NCI-H226 (cell line): ENCODE data around the gene RCOR3.

ENCODE experiments used
- DNase-seq: peaks from one replicate; pipeline ENCODE4 v3.0.0-alpha.2; 2015

Gene RCOR3

DNA sequence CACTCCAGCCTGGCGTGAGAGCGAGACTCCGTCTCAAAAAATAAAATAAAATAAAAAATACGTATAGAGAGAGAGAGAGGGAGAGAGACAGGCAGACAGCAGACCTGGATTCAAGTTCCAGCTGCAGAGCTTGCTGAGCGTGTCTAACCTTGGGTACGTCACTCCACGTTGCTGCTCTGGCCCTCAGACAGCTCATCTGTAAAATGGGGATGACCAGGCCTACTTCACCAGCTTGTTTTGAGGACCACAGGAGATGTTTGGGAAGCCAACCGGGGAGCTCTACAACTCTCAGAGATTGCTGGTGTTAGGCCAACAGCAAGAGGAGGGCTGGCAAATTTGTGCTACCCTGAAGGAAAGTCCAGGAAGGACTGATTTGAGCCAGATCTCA lies 67.0 kb downstream of the RCOR3 start:
- no peak for DNase-seq

GRCh38 chr1:211326528-211327345 lies 67.6 kb downstream of the RCOR3 start, which contains the start of gene TRAF5:
TSS of gene TRAF5 (plus strand) at chr1:211326833. CDS start at chr1:211353240, 26,407 bp downstream.
- DNase-seq = no peak

DNA sequence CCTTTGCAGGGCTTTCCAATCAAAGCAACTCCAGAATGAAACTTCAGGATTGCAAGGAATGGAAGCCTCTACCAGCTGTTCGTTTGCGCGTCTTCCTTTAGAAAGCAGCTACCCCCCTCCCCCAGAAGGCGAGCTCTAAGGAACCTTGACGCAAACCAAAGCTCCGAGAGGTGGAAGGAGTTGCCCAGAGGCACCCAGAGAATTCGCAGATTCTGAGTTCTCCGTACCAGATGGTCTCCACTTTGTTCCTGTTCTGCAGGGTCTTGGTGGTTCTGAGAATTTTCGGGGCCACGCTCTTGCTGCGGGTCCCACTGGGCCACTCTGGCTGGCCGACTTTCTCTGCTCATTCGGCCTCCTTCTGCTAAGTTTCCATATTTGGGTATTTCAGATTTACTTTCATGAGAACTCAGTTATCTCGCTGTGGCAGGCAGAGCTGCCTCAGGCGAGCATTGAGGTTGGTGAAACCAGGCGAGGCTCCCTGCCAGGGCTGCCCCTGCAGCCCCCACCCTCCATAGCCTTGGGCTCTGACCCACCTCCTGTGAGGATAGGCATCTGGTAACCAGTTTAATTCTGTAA lies 68.3 kb downstream of the RCOR3 start:
- DNase-seq = no peak

DNA sequence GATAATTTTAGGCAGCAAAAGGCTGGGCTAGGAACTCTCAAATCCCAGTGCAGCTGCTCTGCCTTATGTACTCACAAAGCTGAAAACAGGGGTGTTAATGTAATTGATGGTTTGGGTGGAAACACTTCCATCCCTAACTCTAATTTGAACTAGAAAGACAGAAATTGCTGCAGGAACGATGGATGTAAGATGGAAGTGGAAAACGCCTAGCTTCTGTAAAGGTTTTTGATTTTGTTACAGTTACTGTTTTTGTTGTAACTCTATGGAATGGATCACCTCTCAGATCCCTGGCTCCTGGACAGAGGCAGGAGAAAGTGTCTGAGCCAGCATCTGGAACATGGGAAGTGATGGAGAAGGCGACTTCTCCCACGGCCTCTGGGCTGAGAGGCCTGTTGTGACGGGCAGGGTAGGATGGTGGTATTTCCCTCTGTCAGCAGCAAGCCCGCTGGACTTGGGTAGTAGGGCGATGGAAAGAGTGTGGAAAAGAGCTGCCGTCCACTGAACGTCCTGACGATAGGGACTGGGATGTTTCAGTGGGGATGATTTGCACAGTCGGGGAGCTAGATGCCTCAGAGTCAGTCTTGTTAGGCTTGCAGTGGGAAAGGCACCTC lies 69.0 kb downstream of the RCOR3 start:
- DNase-seq = no peak

GRCh38 chr1:211328866-211329475 lies 69.8 kb downstream of the RCOR3 start:
- DNase-seq = no peak

- no peak for DNase-seq
Observed at GRCh38 chr1:211329764-211330201, 70.6 kb downstream of the RCOR3 start.

DNA sequence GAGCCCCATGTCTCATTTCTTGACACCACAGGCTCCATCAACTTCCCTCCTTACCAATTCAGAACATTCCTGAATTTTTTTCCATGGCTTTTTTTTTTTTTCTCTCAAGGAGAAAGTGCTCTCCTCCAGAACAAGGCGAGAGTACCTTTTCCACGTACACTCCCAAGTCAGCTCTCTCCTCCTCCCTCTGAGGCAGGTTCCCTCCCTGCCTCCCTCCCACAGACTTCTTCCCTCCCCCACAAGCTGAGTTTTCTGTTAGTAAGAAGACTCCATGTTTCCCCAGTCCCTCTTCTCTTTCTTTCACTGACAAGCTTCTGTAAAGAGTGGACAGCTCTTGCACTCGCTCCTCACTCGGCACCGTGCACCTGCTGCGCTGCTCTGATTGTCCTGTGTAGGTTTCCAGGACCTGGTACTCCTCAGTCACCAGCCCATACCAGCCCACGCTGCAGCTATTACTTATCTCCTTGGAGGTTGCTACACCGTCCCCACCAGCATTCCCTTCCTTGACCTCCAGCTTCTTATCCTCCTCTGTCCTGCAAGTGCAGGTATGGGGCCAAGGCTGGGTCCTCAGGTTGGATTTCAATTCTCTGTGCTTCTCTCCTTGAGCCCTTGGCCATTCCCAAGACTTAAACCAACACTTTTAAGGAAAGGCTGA lies 71.2 kb downstream of the RCOR3 start:
- no peak for DNase-seq

- no peak for DNase-seq
Observed at GRCh38 chr1:211331011-211331709, 72.0 kb downstream of the RCOR3 start.

DNA sequence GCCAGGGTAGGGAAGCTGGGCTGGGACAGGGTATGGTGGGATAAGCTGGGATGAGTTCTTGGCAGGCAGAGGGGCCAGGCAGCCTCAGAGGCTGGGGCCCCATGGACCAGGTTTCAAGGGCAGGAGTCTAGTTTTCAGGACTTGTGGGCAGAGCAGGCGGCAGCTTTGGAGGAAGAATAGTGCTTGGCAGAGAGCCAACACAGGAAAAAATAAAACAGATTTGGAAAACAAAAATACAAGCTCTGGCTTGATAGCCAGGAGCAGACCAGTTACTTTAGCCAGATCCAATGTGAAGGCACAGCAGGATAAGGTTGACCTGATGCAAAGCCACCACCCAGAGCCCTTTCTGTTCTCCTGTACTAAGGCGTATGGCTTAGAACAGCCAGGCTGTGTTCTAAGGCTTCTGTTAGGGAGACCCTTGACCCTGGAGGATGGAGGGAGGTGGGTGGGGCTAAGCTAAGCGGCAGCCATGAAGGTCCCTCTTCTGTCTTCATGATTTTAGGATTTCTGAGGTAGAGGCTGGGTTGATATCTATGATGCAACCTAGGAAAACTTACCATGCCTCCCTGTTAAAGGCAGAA lies 73.0 kb downstream of the RCOR3 start:
- no peak for DNase-seq

GRCh38 chr1:211332830-211333229 lies 73.7 kb downstream of the RCOR3 start:
- no peak for DNase-seq

DNA sequence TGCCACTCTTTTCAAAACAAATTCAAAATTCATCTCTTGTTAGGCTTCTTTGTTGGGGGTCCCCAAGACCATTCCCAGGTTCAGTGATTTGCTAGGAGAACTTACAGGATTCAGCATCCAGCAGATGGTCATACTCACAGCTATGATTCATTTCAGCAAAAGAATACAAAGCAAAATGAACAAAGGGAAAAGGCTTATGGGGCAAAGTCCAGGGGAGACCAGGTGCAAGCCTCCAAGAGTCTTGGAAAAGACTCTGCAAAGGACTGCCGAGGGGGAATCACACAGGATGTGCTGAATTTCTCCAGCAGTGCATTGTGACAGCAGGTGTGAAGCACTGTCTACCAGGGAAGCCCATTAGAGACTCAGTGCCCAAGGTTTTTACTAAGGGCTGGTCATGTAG lies 74.7 kb downstream of the RCOR3 start:
- no peak for DNase-seq

DNA sequence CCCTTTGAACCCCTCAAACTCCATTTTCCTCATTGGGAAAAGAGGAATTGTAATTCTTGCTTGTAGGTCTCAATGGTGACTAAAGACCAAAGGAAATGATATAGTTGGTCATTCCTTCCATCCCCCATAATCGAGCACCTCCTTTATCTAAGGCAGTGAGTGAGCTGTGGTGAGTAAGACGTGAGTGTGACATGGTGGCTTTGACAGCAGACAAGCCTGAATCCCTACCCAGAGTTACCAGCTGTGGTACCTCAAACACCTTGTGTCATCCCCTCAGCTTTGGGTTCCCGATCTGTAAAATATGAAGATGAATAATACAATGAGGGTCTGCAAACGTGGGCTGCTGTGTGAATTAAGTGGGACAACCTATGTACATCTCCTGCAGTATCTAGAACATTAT lies 75.8 kb downstream of the RCOR3 start:
- DNase-seq = no peak

GRCh38 chr1:211335522-211336157 lies 76.5 kb downstream of the RCOR3 start:
- no peak for DNase-seq

GRCh38 chr1:211336161-211336560 lies 77.0 kb downstream of the RCOR3 start:
- DNase-seq = no peak

DNA sequence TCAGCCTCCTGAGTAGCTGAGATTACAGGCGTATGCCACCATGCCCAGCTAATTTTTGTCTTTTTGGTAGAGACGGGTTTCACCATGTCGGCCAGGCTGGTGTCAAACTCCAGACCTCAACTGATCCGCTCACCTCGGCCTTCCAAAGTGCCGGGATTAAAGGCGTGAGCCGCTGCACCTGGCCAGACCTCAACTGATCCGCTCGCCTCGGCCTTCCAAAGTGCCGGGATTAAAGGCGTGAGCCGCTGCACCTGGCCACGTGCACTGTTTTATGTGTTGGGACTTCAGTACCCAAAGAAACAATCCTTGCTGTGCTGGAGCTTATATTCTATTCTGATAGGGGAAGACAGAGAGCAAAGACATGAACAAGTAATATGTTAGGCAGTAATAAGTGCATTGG lies 77.6 kb downstream of the RCOR3 start:
- DNase-seq = no peak

GRCh38 chr1:211337430-211338223 lies 78.5 kb downstream of the RCOR3 start:
- DNase-seq = no peak

- no peak for DNase-seq
Observed at GRCh38 chr1:211338224-211338620, 79.1 kb downstream of the RCOR3 start.

DNA sequence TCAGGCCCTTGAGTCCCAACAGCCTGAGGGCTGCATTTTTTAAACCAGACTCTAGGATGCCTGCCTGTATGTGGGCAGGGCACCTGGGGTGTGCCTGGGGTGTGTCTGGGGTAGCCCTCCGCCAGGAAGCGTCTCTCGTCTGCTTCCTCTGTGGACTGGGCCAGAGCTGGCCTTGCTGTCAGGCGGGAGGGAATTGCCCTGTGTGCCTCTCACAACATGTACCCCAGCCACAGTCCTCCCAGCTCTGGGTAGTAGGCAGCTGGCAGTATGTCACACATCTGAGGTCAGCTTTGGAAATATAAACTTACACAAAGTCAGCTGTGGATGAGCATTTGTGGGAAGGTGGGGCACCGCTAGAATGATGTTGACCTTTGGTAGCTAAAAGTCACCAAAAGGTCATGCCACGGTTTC lies 80.5 kb downstream of the RCOR3 start:
- DNase-seq = no peak

GRCh38 chr1:211340622-211341507 lies 81.7 kb downstream of the RCOR3 start:
- DNase-seq = no peak

- DNase-seq = no peak
Observed at GRCh38 chr1:211341999-211342398, 82.8 kb downstream of the RCOR3 start.
